Psoas muscle (tissue), 8 donors: Measurements from ENCODE around the gene MDN1. TPM values are rescaled to one million over a fixed set of nuclear protein-coding genes. Genes with fewer than 3 reads are reported as not detected.

ENCODE experiments used
- ATAC-seq, 4 donors: fragments of 200-7000 bp; cut with Tn5 transposase; one replicate each; pipeline ENCODE4 v1.9.1; 2020; ENCODE audit warnings: moderate library complexity in 3 of 4, mild to moderate bottlenecking in 2 of 4
- DNase-seq, 2 donors: peaks; one replicate each; pipeline ENCODE4 v3.0.0-alpha.2; 2020
- H3K27ac ChIP-seq: fragments of 200-600 bp; one replicate; pipeline ENCODE4 v1.8.0; 2022
- H3K27me3 ChIP-seq, 3 donors: fragments of 200-600 bp in 1 of 3; one replicate each; pipeline versions ENCODE4 v1.6.1 to v1.8.0; 2013 to 2022; ENCODE audit warnings: low read length in 2 of 3, mild to moderate bottlenecking in 2 of 3, moderate library complexity in 1 of 3; ENCODE audit not compliant: insufficient read depth in 3 of 3
- H3K36me3 ChIP-seq, 2 donors: fragments of 200-600 bp in 1 of 2; one replicate each; pipeline versions ENCODE4 v1.6.1 to v1.8.0; 2013 to 2022; ENCODE audit warnings: low read depth in 1 of 2, mild to moderate bottlenecking in 1 of 2, moderate library complexity in 1 of 2; ENCODE audit not compliant: insufficient read depth in 1 of 2
- H3K4me1 ChIP-seq: fragments of 200-600 bp; one replicate; pipeline ENCODE4 v1.8.0; 2022
- H3K4me3 ChIP-seq: fragments of 200-600 bp; one replicate; pipeline ENCODE4 v1.8.0; 2022; ENCODE audit warnings: mild to moderate bottlenecking
- H3K9me3 ChIP-seq: fragments of 200-600 bp; one replicate; pipeline ENCODE4 v1.8.0; 2022
- WGBS, 3 donors: extraction: QIAGEN DNeasy Blood & Tissue Kit; methylation state at CpG; one replicate each; pipeline versions ENCODE4 v1.1.6 to v1.1.7; 2013; 5-methylcytosine and 5-hydroxymethylcytosine counted together
- intact Hi-C, 2 donors: fragments of 100-400 bp; cut with DNase I; formaldehyde crosslinking; loops; one replicate each; pipeline versions ENCODE4 v1.11.0 to v1.14.2; 2022
- polyA plus RNA-seq, 3 donors: library from polyadenylated mRNA; stranded (reverse); fragments of 200-250 nt; gene quantifications; one replicate each; pipeline ENCODE4 v1.2.3, GENCODE V29; 2013
- total RNA-seq, 4 donors: library from RNA; stranded (reverse); fragmentation: NEBNext Ultra II Directional in 2 of 4; extraction: Animal tissue kit (Norgen Biotek cat#: 25700) in 2 of 4; gene quantifications; one replicate each; pipeline versions ENCODE4 v1.2.1 to v1.2.4, GENCODE V29; 2021 to 2023
- TF ChIP-seq, protein P1 (sequence below): fragments of 200-600 bp; IDR thresholded peaks from one replicate; pipeline ENCODE4 v1.8.0; 2022; ENCODE audit warnings: antibody characterized with exemption
- donor health status: healthy with polysubstance abuse.
- donor health status: DM: no; HTN: no; CAD: no; lungs with moderate emphysema.
- donor health status: Bipolar disorder and iron deficiency.
- donor health status: healthy.
- donor health status: DM: yes; HTN: yes; CAD: no.
- donor health status: DM: no; HTN: no; CAD: no.
- donor health status: DM: no; HTN: no; CAD: no.
- donor health status: DM: yes; HTN: yes; CAD: no.

MDN1 gene
- total and polyA plus RNA-seq, 7 donors, result 7.5 to 27.2 (median 14.6) TPM

DNA sequence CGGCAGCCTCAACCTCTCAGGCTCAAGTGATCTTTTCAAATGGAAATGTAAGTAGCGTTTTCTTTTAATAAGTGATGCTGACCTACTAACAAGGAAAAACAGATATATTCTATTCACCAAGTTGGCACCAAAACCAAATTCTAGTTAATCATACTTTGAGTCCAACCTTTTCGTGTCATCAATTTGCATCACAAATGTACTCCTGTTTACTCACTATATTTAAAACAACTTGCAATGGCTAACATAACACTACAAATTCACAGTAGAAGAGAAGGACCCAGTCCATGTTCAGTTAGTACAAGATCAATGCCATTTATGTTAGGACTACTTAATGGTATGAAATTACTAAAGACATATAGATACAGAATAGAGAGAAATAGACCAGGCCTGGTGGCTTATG lies 50.0 kb downstream of the MDN1 start:
- Histone ChIP-seq H3K36me3 (peaks cover 21 to 98% of the 10 kb centered on the region in 2 donors), H3K27ac (no peak overlapping the region), H3K4me3 (no peak overlapping the region), H3K27me3 (no peaks in the 10 kb centered on the region), H3K4me1 (no peaks in the 10 kb centered on the region), H3K9me3 (no peaks in the 10 kb centered on the region)
- no peak for DNase-seq
- WGBS, 3 donors, result 96 to 98% (median 97%) methylated on average over 3 of the region's 3 CpGs
- no peak for ATAC-seq
- intact Hi-C loops, result loop anchor here in 1 of 2 donors (10.0 kb wide), 1 partner anchor 115 kb away; no protein-coding TSS in a partner anchor
- TF ChIP-seq, protein P1, sequence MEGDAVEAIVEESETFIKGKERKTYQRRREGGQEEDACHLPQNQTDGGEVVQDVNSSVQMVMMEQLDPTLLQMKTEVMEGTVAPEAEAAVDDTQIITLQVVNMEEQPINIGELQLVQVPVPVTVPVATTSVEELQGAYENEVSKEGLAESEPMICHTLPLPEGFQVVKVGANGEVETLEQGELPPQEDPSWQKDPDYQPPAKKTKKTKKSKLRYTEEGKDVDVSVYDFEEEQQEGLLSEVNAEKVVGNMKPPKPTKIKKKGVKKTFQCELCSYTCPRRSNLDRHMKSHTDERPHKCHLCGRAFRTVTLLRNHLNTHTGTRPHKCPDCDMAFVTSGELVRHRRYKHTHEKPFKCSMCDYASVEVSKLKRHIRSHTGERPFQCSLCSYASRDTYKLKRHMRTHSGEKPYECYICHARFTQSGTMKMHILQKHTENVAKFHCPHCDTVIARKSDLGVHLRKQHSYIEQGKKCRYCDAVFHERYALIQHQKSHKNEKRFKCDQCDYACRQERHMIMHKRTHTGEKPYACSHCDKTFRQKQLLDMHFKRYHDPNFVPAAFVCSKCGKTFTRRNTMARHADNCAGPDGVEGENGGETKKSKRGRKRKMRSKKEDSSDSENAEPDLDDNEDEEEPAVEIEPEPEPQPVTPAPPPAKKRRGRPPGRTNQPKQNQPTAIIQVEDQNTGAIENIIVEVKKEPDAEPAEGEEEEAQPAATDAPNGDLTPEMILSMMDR, result no peak

DNA sequence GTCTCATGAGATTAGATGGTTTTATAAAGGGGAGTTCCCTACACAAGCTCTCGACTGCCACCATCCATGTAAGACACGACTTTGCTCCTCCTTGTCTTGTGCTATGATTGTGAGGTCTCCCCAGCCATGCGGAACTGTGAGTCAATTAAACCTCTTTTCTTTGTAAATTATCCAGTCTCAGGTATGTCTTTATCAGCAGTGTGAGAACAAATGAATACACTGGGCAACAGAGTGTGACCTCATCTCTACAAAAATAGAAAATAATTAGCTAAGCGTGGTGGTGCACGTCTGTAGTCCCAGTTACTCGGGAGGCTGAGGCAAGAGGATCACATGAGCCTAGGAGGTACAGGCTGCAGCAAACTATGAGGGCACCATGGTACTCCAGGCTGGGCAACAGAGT lies 51.3 kb downstream of the MDN1 start:
- no peak overlapping the region for H3K27ac ChIP-seq
- peaks cover 21 to 92% of the 10 kb centered on the region in 2 donors for H3K36me3 ChIP-seq
- intact Hi-C loops, result loop anchor here in 1 of 2 donors (10.0 kb wide), 1 partner anchor 114 kb away; no protein-coding TSS in a partner anchor
- H3K4me3 ChIP-seq, result no peak overlapping the region
- TF ChIP-seq, protein P1, result no peak
- WGBS, 3 donors, result 68 to 71% (median 68%) methylated on average over 6 of the region's 6 CpGs
- no peaks in the 10 kb centered on the region for H3K4me1 ChIP-seq
- no peak for DNase-seq
- no peaks in the 10 kb centered on the region for H3K27me3 ChIP-seq
- no peak for ATAC-seq
- no peaks in the 10 kb centered on the region for H3K9me3 ChIP-seq

DNA sequence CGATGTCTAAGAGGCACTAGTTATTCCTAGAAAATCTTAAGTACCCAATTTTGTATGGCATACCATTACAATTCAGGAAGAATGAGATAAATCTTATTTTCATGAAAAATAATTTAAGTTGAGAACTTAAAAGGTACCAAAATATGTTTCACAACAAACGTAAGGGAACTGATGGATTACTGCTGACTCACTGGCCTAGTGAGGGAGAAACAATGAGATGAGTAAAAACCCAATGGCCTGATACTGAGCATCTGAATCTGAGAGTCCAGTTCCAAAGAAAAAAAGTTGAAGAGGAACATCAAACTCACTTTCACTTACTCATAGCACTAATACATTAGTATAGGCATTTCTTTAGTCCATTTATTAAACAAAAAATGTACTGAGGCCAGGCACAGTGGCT lies 56.0 kb downstream of the MDN1 start:
- no peak for ATAC-seq
- Histone ChIP-seq H3K4me1 (no peaks in the 10 kb centered on the region), H3K27ac (no peak overlapping the region), H3K4me3 (no peak overlapping the region), H3K36me3 (peaks cover 7 to 82% of the 10 kb centered on the region in 2 donors), H3K27me3 (no peaks in the 10 kb centered on the region), H3K9me3 (no peaks in the 10 kb centered on the region)
- WGBS, 3 donors, result 86 to 92% (median 89%) methylated on average over 2 of the region's 2 CpGs
- TF ChIP-seq, protein P1, result no peak
- intact Hi-C loops, result loop anchor here in 1 of 2 donors (10.0 kb wide), 1 partner anchor 109 kb away; no protein-coding TSS in a partner anchor
- no peak for DNase-seq

DNA sequence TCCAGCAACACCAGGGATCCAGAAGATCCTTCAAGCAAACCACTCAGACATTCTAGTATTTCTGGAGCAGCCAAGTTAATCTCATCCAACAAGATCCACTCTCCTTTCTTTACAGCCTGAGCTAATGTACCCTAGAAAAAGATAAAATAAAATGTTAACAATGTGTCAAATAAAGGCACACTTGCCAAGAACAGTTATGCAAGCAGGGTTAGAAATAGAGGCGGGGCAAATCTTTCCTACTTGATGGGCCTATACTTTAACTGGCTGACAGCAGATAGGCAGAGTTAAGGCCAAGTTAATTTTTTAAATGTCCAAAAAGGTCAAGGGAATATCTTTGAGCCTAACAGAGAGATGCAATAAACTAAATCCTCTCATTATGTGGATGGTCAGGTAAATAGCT lies 60.8 kb downstream of the MDN1 start:
- H3K36me3 ChIP-seq, result peaks cover 7 to 84% of the 10 kb centered on the region in 2 donors
- no peak for DNase-seq

More for the DNA sequence above, 60.8 kb downstream of the MDN1 start:
- ATAC-seq, result no peak
- no peaks in the 10 kb centered on the region for H3K27me3 ChIP-seq
- H3K4me1 ChIP-seq, result no peaks in the 10 kb centered on the region
- no peak overlapping the region for H3K27ac ChIP-seq
- intact Hi-C loops, result loop anchor here in 1 of 2 donors (5.0 kb wide), 1 partner anchor 42 kb away; no protein-coding TSS in a partner anchor
- TF ChIP-seq, protein P1, result no peak
- no peaks in the 10 kb centered on the region for H3K9me3 ChIP-seq
- H3K4me3 ChIP-seq, result no peak overlapping the region
- WGBS, 3 donors, result 57 to 81% (median 63%) methylated on average over 1 of the region's 1 CpG
